GM21786 (cell line): ENCODE measurements around the gene KAZN.

ENCODE experiments used
- ATAC-seq: cut with Tn5 transposase; IDR thresholded peaks from one replicate; pipeline ENCODE4 v1.9.1; 2021; ENCODE audit not compliant: unreplicated experiment

KAZN gene

DNA sequence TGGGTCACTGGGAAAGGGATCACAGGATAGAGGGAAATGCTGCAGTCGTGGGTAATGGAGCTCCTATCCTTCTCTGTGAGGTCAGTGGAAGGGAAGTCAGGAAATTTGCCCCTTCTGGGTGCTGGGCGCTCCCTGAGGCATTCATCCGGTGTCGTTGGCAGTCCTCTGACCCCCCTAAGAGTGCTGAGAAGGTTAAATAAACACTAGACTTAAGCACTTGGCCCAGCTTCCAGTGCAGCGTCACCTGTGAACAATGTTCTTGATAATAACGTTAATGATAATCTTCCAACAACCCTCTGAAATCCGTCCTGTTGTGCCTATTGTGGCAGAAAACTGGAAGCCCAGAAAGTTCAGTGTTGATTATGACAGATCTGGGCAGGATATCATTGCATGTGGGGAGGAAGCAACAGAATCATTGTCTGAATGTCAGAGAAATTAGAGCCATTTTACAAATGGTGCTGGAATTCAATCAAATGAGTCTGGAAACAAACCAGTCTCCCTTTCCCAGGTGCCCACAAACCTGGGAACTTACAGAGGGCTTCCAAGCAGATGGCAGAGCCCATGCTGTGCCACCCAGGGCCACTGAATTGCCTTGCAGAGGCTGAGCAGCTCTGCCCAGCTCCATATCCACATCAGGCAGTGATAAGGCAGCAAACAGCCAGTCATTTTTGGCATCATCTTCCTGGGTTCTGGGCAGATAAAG, 216.8 kb downstream of the KAZN start:
- ATAC-seq: no peak

DNA sequence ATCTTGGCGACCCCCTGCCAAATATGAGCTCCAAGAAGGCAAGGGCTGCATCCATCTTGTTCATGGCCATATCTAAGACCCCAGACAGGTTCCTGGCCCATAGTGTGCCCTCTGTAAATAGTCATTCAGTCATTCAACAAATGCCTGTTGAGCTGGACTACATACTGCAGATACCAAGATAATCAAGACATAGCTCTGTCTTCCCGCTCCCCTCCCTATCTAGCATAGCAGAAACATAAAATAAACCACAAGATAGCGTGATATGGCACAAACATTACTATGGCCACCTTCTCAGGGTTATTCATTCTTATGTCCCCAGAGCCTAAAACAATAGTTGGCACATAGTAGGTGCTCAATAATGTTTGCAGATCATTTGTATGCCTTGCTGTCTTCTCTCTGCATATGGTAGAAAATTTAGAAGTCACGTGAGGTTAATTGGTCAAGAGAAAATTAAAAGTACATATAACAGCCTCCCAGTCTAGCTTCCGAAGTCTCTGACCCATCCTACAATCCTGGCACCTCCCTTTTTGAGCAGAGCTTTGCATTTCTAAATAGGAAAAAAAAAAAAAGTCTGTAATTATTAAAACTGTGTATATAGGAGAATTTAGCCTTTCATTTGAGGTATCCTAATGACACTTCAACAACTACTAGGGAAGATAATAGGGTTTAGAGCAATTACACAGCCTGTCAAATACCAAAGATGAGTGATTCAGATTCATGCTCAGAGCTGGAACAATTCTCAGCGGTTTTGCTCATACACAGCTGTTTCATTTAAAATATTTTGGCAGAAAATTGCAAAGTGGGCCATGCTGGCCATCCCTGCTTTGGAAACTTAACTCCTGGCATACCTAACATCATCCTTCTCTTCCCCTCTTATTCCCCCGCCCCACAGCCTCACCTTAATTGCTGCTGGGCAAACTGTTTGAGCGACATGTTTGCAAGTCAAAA, 219.0 kb downstream of the KAZN start:
- ATAC-seq: no peak

DNA sequence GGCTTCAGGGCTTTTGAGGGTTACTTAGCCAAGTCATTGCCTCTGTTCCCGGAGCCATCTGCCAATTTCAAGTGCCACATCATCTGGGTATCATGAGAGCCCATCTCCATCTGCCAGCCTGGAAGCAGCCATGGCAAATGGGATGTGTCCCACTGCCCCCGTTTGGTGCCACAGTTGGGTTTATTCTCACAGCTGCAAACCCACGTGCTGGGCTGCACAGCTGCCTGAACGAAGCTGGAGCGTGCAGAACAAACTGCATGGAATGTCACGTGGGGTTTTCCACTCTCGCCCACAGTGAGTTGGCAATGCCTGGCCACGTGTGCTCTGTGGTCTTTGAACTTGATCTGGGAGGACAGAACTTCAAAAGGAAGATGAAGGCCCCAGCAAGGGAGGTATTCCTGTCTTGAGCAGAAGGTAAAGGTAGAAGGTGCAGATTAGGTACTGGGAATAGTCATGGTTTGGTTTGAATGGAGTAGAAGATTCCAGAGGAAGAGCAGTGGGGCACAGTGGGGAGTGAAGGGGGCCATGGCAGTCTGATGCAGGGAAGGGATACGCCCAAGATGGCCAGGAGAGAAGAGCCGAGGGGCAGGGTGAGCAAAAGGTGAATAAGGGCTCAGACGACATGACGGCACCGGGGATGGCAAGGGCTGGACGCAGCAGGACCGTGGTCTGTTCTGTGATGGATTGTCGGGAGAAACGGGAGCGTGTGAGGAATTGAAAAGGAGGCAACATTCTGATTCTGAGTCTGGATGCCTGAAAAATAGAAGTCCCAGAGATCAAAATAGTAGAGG, 222.0 kb downstream of the KAZN start:
- ATAC-seq: no peak

DNA sequence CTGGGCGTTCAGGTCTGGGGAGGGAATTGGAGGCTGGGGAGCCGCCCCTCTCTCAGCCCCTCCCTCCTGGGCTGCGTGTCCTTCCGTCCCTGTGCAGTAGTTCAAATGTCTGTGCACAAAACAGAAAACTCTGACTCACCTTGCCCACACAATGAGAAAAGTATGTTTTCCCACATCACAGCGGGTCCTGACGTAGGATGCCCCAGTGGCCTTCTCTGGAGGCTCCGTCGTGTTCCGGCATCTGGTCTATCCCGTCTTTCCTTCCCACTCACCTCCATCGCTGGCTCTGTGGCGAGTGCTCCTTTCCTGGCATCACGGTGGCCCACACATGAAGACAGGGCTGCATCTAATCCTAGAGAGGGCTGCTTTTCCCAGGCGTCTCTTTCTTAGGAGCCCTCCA, 224.0 kb downstream of the KAZN start:
- no peak for ATAC-seq

DNA sequence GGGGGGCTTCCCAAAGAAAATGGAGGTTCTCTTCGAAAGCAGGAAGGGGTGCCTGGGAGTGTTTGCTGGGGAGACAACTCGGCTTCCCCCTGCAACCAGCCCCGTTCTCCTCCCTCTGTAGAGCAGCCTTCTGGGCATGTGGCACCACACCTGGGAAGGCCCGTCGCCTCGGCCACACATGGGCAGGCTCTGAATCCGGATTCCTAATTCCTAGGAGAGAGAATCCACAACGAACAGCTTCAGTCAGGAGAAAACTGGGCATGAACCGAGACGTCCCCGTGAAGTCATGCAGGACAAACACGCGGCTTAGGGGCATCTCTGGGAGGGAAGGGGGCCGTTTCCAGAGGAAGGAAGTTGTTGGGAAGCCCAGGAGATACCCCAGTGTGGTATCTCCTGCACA, 224.5 kb downstream of the KAZN start:
- ATAC-seq: no peak

- no peak for ATAC-seq
These were observed 225.9 kb downstream of the KAZN start for GRCh38 chr1:14824314-14824915.

DNA sequence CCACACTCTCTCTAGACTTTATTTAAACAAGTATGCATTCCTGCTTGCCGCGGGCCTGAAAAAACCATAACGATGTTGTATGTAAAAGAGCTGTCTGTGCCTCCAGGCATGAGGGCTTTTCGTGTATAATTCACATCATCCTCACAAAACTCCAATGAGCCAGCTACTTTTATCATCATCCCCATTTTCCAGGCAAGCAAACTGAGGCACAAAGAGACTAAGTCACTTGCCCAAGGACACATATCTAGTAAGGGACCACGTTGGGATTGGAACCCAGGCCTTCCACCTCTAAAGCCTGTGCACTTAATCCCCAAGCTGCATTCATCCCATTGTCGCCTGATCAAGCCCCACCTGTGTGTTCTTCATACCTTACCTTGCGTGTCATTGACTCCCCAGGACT, 226.9 kb downstream of the KAZN start:
- no peak for ATAC-seq

GRCh38 chr1:14826172-14826636, 227.7 kb downstream of the KAZN start:
- ATAC-seq: no peak

DNA sequence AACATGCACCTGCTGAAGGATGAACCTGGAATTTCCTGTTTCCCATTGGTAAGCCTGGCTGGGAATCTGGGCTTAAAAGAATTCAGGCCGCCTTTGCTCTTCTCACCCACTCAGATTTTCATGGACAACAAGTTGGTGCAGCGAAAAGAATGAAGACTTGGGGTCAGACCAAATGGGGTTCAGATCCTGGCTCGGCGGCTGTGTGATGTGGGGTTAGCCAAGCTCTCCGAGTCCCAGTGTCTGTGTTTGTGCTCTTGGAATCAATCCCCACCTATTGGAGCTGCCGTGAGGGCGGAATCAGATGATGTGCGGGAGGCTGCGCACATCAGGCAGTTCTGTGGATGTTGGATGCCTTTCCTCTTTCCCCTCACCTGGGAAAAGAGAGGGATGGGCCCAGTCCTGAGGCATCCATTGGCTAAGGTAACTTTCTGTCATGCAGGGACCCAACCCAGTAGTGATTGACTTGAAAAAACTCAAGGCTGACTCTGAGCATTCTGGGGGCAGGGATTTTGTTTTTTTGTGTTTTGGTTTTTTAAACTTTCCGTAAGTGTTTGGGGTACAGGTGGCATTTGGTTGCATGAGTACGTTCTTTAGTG, 228.3 kb downstream of the KAZN start:
- no peak for ATAC-seq

DNA sequence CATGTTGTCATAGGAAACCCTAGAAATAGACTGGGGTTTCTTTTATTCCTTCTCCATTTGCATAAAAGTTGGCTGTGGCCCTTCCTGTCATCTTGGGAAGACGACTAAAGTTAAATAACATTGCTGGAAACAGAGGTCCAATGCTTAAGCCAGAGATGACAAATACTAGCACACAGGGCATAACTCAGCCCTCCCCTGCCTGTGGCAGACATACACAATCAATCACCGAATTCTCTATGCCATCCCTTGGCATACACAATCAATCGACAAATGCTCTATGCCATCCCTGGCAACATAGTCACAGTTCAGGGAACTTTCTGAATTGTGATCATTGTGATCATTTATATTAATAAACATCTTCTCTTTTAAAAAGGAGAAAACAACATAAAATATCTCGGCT, 229.4 kb downstream of the KAZN start:
- ATAC-seq: no peak

DNA sequence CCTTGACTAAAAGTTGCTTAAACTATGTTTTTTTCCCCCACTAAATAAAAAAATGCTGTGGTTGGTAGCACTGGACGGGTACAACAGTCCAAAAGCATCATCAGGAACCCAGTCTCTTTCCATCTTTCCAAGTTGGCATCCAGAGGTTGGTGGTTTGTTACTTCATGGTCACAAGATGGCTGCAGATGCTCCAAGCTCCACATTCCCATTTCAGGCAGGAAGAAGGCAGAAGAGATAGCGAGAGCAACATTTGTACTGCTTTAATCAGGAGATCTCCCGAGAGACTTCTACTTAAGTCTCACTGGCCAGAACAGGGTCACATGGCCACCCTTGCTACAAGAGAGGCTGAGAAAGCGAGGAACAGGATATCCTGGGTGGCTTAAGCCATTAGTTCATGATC, 230.2 kb downstream of the KAZN start:
- ATAC-seq: no peak

DNA sequence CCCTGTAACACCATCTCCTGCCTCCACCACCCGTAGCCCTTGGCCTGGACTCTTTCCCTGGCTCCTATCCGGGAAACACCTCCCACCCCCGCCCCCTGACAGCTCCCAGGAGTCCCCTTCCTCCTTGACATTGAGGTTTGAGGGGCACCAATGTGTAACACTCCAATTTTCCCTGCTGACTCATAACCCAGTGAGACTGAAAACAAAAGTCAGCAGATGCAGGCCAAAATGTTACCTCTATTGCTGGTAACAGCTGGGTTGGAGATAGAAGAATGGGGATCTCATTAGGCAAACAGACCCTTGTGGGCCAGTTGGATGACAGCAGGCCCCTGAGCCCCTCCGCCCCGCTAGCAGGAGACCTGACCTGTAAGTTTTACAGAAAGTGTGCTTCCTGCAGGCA, 237.2 kb downstream of the KAZN start:
- no peak for ATAC-seq

- no peak for ATAC-seq
These were observed 238.1 kb downstream of the KAZN start for GRCh38 chr1:14836426-14837140.

DNA sequence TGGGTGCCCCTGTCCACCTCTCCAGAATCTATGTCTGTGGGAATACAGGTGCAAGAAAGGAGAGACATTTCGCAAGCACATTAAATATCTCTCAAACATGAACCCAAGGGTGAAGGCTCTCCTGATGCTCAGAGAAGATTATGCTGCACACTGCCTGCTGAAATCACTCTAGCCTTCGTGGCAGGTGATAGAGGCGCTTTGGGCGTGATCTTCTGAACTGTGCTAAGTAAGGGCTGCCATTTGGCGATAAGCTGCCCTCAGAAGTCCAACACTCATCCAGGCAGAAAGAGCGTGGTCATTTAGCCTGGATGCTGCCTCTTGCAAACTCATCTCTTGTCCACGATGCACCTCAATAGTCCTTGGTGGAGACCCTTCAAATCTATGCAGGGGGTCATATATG, 241.9 kb downstream of the KAZN start:
- ATAC-seq: no peak

GRCh38 chr1:14841456-14841855, 243.0 kb downstream of the KAZN start:
- ATAC-seq: no peak

DNA sequence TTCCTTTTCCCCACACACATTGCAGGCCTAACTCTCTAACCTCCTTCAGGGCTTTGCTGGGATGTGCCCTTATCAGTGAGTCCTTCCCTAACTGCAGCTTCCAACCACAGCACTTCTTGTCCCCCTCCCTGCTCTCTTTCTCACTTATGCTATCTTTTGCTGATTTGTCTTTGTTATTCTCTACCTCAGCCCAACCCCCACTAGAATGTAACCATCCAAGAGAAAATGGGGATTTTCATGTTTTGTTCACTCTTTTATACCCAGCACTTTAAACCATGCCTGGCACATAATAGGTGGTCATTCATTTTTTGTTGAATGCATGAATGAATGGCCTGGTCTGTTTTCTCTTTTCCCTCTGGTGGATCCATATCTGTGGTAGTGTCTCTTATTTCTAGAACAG, 243.5 kb downstream of the KAZN start:
- no peak for ATAC-seq

DNA sequence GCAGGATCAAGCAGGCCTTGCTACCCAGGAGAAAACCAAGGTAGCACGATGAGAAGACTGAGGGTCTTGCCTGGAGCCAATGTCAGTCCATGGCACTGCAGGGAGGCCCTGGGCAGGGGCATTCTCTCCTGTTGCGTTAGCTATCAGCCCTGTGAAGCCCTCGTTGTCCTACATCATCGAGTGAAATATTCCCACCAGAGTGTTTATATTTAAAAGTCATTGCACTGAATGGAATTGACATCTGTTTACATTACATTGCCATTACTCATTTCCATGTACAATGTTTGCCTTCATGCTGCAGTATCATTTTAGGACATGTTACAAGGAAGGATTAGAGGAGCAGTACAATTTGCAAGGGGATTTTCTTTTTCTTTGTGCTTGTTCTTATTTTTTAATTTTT, 243.9 kb downstream of the KAZN start:
- no peak for ATAC-seq

DNA sequence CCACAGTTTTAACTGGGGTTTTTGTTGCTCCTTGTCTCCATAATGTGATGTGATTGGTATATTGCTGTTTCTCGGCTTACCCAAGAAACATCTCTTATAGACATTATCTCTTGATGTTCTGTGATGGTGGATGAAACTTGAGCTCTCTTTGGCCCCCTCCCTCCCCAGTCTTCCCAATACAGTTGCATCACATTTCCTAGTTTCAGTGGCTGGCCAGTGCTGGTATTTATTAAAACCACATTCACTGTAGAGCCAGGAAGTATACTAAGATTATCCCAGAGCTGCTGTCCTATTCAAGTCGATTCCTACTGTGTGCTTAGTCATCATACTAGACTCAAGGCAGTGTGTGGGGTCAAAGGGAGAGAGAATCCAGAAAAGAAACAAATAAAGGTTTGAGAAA, 244.4 kb downstream of the KAZN start:
- ATAC-seq: no peak

GRCh38 chr1:14843525-14843924, 245.0 kb downstream of the KAZN start:
- no peak for ATAC-seq

- no peak for ATAC-seq
These were observed 245.9 kb downstream of the KAZN start for GRCh38 chr1:14844356-14844755.
